PC-3 (cell line): Measurements from ENCODE around the gene RNF138. TPM values are rescaled to one million over a fixed set of nuclear protein-coding genes. Genes with fewer than 3 reads are reported as not detected.

Experiments
- ATAC-seq: fragments of 200-7000 bp; cut with Tn5 transposase; 2 replicates; pipeline ENCODE4 v1.9.1; 2020; ENCODE audit warnings: mild to moderate bottlenecking, moderate library complexity
- BruUV-seq: library from RNA; stranded (reverse); fragments of 400-500 nt; replicated peaks from 2 replicates; lab custom pipeline; 2021; lab: Mats Ljungman, UMichigan
- CTCF ChIA-PET: fragments of 300-600 bp; sonication (Branson Sonifier 250); formaldehyde crosslinking; loops from one replicate; lab custom pipeline; 2022; ENCODE audit warnings: antibody characterized with exemption; lab: Charles Lee
- POLR2A ChIA-PET: fragments of 300-600 bp; sonication (Branson Sonifier 250); formaldehyde crosslinking; loops from one replicate; lab custom pipeline; 2022; ENCODE audit warnings: antibody characterized with exemption; ENCODE audit not compliant: unreplicated experiment; lab: Charles Lee
- DNase-seq: peaks from one replicate; pipeline ENCODE4 v3.0.0-alpha.2; 2015
- H2AFZ ChIP-seq: fragments of 300-600 bp; sonication (generic); 2 replicates; pipeline ENCODE4 v1.6.0; 2016; ENCODE audit warnings: antibody characterized with exemption, low read length
- H3F3A ChIP-seq: fragments of 300-600 bp; sonication (generic); one replicate; pipeline ENCODE4 v1.6.0; 2017; ENCODE audit warnings: antibody characterized with exemption, low read length, control low read depth, mild to moderate bottlenecking; ENCODE audit not compliant: unreplicated experiment
- H3K27ac ChIP-seq: fragments of 300-600 bp; sonication (generic); 2 replicates; pipeline ENCODE4 v1.5.1; 2016; ENCODE audit warnings: mild to moderate bottlenecking, low read length
- H3K27me3 ChIP-seq: fragments of 300-600 bp; sonication (generic); 2 replicates; pipeline ENCODE4 v1.6.1; 2016; ENCODE audit warnings: low read length, mixed read lengths
- H3K36me3 ChIP-seq: fragments of 300-600 bp; sonication (generic); 2 replicates; pipeline ENCODE4 v1.6.1; 2016; ENCODE audit warnings: low read depth, mixed run types, low read length, mixed read lengths
- H3K4me1 ChIP-seq: fragments of 300-600 bp; sonication (generic); 2 replicates; pipeline ENCODE4 v1.5.1; 2016; ENCODE audit warnings: low read length; ENCODE audit not compliant: insufficient read depth
- H3K4me2 ChIP-seq: fragments of 300-600 bp; sonication (generic); 2 replicates; pipeline ENCODE4 v1.6.0; 2016; ENCODE audit warnings: low read length
- H3K4me3 ChIP-seq: fragments of 300-600 bp; sonication (generic); 2 replicates; pipeline ENCODE4 v1.5.1; 2016; ENCODE audit warnings: mild to moderate bottlenecking, low read length, mixed read lengths
- H3K79me2 ChIP-seq: fragments of 300-600 bp; sonication (generic); 2 replicates; pipeline ENCODE4 v1.6.1; 2017; ENCODE audit warnings: low read length, mixed read lengths
- H3K9ac ChIP-seq: fragments of 300-600 bp; sonication (generic); 2 replicates; pipeline ENCODE4 v1.6.0; 2016; ENCODE audit warnings: mild to moderate bottlenecking, low read length
- H3K9me2 ChIP-seq: fragments of 300-600 bp; sonication (generic); replicated peaks from 2 replicates; pipeline ENCODE4 v1.6.1; 2016; ENCODE audit warnings: mixed run types, low read length, mixed read lengths
- H3K9me3 ChIP-seq: fragments of 300-600 bp; sonication (generic); 2 replicates; pipeline ENCODE4 v1.6.1; 2016; ENCODE audit warnings: low read length, mixed read lengths
- H4K20me1 ChIP-seq: fragments of 300-600 bp; sonication (generic); 2 replicates; pipeline ENCODE4 v1.6.1; 2016; ENCODE audit warnings: low read length, mixed read lengths
- EZH2 ChIP-seq: fragments of 300-600 bp; sonication (generic); IDR thresholded peaks from one replicate; pipeline ENCODE4 v1.6.1; 2017; ENCODE audit warnings: antibody characterized with exemption, mild to moderate bottlenecking, low read length; ENCODE audit not compliant: unreplicated experiment
- EZH2phosphoT487 ChIP-seq: fragments of 300-600 bp; sonication (generic); IDR thresholded peaks from 2 replicates; pipeline ENCODE4 v1.6.1; 2018; ENCODE audit warnings: mild to moderate bottlenecking, antibody characterized with exemption, low read length, borderline replicate concordance
- intact Hi-C: fragments of 100-400 bp; cut with micrococcal nuclease; formaldehyde crosslinking; loops from 2 replicates; pipeline ENCODE4 v1.9.0; 2023
- total RNA-seq: library from RNA; depleted of rRNA; stranded (reverse); fragments of >200 nt; gene quantifications from 2 replicates; pipeline ENCODE4 v1.2.3, GENCODE V29; 2014
- TF ChIP-seq, protein P1 (sequence below): fragments of 300-600 bp; sonication (generic); conservative IDR thresholded peaks from 2 replicates; pipeline ENCODE4 v1.5.1; 2017; ENCODE audit warnings: antibody characterized with exemption, low read depth, mild to moderate bottlenecking, low read length

RNF138 gene
- total RNA-seq, 1 experiment from 2014 or later: 15.3 TPM

DNA sequence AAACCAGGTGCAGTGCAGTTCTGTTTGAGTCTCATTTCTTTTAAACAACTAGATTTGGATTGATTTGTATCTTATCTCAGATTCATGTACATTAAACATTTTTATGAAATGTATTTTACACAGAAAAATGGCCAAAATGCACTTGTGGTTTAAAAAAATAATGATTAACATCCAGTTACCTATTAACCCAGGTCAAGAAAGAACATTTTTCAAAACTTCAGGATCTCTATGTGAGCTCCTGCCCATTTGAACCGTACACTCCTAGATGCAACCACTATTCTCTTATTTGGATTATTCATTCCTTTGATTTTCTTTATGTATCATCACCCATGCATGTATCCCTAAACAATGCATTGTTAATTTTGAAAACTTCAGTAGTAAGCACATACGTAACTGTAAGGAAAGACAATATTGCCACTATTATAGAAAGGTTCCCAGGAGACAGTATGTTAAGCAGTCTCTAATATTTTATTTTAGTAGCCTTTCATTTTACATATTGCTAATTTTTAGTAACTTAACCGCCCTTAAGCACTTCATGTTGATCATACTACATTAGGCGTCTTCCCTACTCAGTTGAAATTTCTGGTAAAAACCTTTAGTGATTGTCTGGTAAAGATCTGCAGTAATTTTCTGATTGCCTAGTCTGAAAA lies 22.7 kb downstream of the RNF138 start:
- H3K36me3 ChIP-seq: no peaks in the 10 kb centered on the region
- no peaks in the 10 kb centered on the region for H3K9me3 ChIP-seq
- CTCF ChIA-PET: no interaction called here
- DNase-seq: no peak
- no peak overlapping the region for H3K9ac ChIP-seq
- ATAC-seq: no peak
- BruUV-seq: no TSS peak
- H3K9me2 ChIP-seq: no peaks in the 10 kb centered on the region
- H3K27me3 ChIP-seq: no peaks in the 10 kb centered on the region
- H2AFZ ChIP-seq: no peak overlapping the region
- H3K4me1 ChIP-seq: no peaks in the 10 kb centered on the region
- no peak overlapping the region for H3K4me3 ChIP-seq
- TF ChIP-seq EZH2: no peak
- TF ChIP-seq EZH2phosphoT487: no peak
- TF ChIP-seq, protein P1, sequence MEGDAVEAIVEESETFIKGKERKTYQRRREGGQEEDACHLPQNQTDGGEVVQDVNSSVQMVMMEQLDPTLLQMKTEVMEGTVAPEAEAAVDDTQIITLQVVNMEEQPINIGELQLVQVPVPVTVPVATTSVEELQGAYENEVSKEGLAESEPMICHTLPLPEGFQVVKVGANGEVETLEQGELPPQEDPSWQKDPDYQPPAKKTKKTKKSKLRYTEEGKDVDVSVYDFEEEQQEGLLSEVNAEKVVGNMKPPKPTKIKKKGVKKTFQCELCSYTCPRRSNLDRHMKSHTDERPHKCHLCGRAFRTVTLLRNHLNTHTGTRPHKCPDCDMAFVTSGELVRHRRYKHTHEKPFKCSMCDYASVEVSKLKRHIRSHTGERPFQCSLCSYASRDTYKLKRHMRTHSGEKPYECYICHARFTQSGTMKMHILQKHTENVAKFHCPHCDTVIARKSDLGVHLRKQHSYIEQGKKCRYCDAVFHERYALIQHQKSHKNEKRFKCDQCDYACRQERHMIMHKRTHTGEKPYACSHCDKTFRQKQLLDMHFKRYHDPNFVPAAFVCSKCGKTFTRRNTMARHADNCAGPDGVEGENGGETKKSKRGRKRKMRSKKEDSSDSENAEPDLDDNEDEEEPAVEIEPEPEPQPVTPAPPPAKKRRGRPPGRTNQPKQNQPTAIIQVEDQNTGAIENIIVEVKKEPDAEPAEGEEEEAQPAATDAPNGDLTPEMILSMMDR: no peak
- POLR2A ChIA-PET: no interaction called here
- intact Hi-C loops: no loop called here
- H3K4me2 ChIP-seq: no peak overlapping the region
- no peak overlapping the region for H3K27ac ChIP-seq
- peaks cover 10% of the 10 kb centered on the region; the same call in 1 of the 2 replicates for H3K79me2 ChIP-seq
- no peaks in the 10 kb centered on the region for H3F3A ChIP-seq
- no peaks in the 10 kb centered on the region for H4K20me1 ChIP-seq

- Histone ChIP-seq H3K27ac (no peak overlapping the region), H3K9me2 (no peaks in the 10 kb centered on the region), H3K4me2 (no peak overlapping the region), H3K4me3 (no peak overlapping the region), H3F3A (no peaks in the 10 kb centered on the region), H3K9me3 (no peaks in the 10 kb centered on the region), H3K4me1 (no peaks in the 10 kb centered on the region), H3K27me3 (no peaks in the 10 kb centered on the region), H4K20me1 (no peaks in the 10 kb centered on the region), H3K9ac (no peak overlapping the region), H3K36me3 (no peaks in the 10 kb centered on the region; the same call in 1 of the 2 replicates), H3K79me2 (no peaks in the 10 kb centered on the region), H2AFZ (no peak overlapping the region)
- CTCF ChIA-PET: no interaction called here
- ATAC-seq: no peak
- no peak for DNase-seq
- intact Hi-C loops: no loop called here
- POLR2A ChIA-PET: no interaction called here
- no peak for TF ChIP-seq EZH2
- TF ChIP-seq EZH2phosphoT487: no peak
- TF ChIP-seq, protein P1: no peak
- no TSS peak for BruUV-seq
Observed at GRCh38 chr18:32122039-32122438, 30.4 kb downstream of the RNF138 start.

DNA sequence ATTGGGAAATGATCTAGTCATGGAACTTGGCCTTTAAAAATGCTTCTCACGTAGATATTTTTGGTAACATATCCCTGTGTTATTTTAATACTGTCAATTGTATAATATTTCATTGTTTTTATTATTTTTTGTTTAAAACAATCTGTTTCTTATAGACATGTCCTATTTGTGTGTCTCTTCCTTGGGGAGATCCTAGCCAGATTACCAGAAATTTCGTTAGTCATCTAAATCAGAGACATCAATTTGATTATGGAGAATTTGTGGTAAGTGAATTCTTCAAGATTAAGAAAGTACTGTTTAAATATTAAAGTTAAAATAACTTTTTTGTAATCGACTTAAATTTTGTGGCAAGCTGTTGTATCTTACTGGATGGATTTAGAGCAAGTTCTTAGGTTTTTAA lies 34.9 kb downstream of the RNF138 start:
- POLR2A ChIA-PET: no interaction called here
- CTCF ChIA-PET: no interaction called here
- Histone ChIP-seq H3F3A (no peaks in the 10 kb centered on the region), H3K9ac (no peak overlapping the region), H3K79me2 (no peaks in the 10 kb centered on the region), H3K4me3 (no peak overlapping the region), H3K27me3 (no peaks in the 10 kb centered on the region), H3K9me2 (no peaks in the 10 kb centered on the region), H3K4me1 (no peaks in the 10 kb centered on the region), H3K9me3 (no peaks in the 10 kb centered on the region), H4K20me1 (no peaks in the 10 kb centered on the region), H3K36me3 (no peaks in the 10 kb centered on the region; the same call in 1 of the 2 replicates), H3K4me2 (no peak overlapping the region), H2AFZ (no peak overlapping the region), H3K27ac (no peak overlapping the region)
- no peak for DNase-seq
- intact Hi-C loops: no loop called here
- no peak for ATAC-seq
- BruUV-seq: no TSS peak
- TF ChIP-seq, protein P1: no peak
- TF ChIP-seq EZH2 (no peak), EZH2phosphoT487 (no peak)
